Measurements from ENCODE around the gene KCP. TPM values are rescaled to one million over a fixed set of nuclear protein-coding genes. Genes with fewer than 3 reads are reported as not detected.

KCP gene
- polyA plus RNA-seq, 1 donor (not counting 4 experiments of a cell fraction or from before 2014, with no cell fraction given): not detected

DNA sequence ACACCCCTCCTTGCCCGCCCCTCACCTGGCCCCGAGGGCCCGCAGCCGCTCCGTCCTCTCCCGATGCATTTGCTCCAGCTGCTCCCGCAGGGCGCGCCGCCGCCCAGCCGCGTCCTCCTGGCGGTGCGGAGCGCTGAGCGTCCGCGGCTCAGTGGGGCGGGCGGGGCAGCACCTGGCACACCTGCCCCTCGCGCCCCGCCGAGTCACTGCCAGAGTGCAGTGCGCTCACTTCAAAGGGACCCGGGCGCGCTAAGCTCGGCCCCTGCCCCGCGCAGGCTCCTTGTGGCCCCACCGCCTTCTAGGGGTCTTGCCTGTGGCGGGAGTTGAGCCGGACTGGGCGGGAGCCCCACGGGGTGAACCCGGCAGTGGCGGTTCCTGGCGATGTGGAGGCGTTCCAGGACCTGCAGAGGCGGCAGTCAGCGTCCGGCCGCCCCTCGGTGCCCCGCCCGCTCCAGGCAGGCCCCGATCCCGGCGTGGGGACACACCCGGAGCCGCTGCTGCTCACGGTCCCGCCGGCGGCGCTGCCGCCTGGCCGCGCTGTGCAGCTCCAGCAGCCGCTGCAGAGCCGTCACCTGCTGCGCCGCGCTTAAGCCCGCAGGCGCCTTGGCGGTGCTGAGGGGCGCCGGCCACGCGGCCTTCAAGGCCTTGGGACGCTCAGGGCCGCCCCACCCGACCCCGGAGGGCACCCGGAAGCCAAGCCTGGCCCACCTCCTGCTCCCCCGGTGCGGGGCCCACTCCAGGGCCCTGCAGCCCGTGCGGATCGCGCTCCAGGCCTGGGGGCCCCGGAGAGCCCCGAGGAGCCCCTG lies 41.2 kb downstream of the KCP start:
- peaks cover 33% of the 10 kb centered on the region for H3K4me1 ChIP-seq (ENCODE audit: control insufficient read depth, extremely low read depth, insufficient read depth, low read length)
- H3K9me3 ChIP-seq (ENCODE audit: control insufficient read depth, low read depth, low read length): no peaks in the 10 kb centered on the region
- H4K20me1 ChIP-seq (ENCODE audit: control insufficient read depth, extremely low read depth, insufficient read depth, low read length): peaks cover 7% of the 10 kb centered on the region
- TF ChIP-seq EZH2 (IDR thresholded peaks at IDR 0.05; ENCODE audit: low read length): no peak
- TF ChIP-seq, protein P1, sequence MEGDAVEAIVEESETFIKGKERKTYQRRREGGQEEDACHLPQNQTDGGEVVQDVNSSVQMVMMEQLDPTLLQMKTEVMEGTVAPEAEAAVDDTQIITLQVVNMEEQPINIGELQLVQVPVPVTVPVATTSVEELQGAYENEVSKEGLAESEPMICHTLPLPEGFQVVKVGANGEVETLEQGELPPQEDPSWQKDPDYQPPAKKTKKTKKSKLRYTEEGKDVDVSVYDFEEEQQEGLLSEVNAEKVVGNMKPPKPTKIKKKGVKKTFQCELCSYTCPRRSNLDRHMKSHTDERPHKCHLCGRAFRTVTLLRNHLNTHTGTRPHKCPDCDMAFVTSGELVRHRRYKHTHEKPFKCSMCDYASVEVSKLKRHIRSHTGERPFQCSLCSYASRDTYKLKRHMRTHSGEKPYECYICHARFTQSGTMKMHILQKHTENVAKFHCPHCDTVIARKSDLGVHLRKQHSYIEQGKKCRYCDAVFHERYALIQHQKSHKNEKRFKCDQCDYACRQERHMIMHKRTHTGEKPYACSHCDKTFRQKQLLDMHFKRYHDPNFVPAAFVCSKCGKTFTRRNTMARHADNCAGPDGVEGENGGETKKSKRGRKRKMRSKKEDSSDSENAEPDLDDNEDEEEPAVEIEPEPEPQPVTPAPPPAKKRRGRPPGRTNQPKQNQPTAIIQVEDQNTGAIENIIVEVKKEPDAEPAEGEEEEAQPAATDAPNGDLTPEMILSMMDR (optimal IDR thresholded peaks at IDR 0.05 in 1 of 3, IDR thresholded peaks at IDR 0.05 in 1 of 3, conservative IDR thresholded peaks at IDR 0.05 in 1 of 3; ENCODE audit: extremely low read depth in 1 of 3, insufficient read depth in 2 of 3, low read length in 3 of 3): peak in 2 of 3 experiments; percentile 11 to 25
- peak overlapping the region; percentile 33 for H3K9ac ChIP-seq (ENCODE audit: control insufficient read depth, extremely low read depth, insufficient read depth, low read length)
- peak overlapping the region; percentile 80 for H3K4me2 ChIP-seq (ENCODE audit: control insufficient read depth, extremely low read depth, insufficient read depth, low read depth, low read length)
- H3K27ac ChIP-seq (ENCODE audit: control insufficient read depth, insufficient read depth, low read length): no peak overlapping the region
- peak overlapping the region; percentile 12 to 61 (median 42) for H3K4me3 ChIP-seq (ENCODE audit: control insufficient read depth in 2 of 3, extremely low read depth in 1 of 3, insufficient read depth in 2 of 3, low read depth in 1 of 3, low read length in 3 of 3)
- H3K36me3 ChIP-seq (ENCODE audit: control insufficient read depth in 2 of 2, extremely low read depth in 1 of 2, insufficient read depth in 2 of 2, low read length in 2 of 2): peaks cover 10 to 16% of the 10 kb centered on the region in 2 experiments
- H3K27me3 ChIP-seq (ENCODE audit: control insufficient read depth, extremely low read depth, insufficient read depth, low read length): peaks cover 9% of the 10 kb centered on the region
- DNase-seq (ENCODE audit: low read depth, low spot score) (no peak), FAIRE-seq (no peak)
- dilution Hi-C loops (cut with MboI; ENCODE audit: extremely low pct_ligation_motif_present, low sequenced_read_pairs): no loop called here
- peak overlapping the region; percentile 22 for H2AFZ ChIP-seq (ENCODE audit: control insufficient read depth, low read length)
- peaks cover 16% of the 10 kb centered on the region for H3K79me2 ChIP-seq (ENCODE audit: control insufficient read depth, insufficient read depth, low read length)
- H3K9me1 ChIP-seq (ENCODE audit: control insufficient read depth, extremely low read depth, insufficient read depth, low read length): peaks cover 4% of the 10 kb centered on the region

DNA sequence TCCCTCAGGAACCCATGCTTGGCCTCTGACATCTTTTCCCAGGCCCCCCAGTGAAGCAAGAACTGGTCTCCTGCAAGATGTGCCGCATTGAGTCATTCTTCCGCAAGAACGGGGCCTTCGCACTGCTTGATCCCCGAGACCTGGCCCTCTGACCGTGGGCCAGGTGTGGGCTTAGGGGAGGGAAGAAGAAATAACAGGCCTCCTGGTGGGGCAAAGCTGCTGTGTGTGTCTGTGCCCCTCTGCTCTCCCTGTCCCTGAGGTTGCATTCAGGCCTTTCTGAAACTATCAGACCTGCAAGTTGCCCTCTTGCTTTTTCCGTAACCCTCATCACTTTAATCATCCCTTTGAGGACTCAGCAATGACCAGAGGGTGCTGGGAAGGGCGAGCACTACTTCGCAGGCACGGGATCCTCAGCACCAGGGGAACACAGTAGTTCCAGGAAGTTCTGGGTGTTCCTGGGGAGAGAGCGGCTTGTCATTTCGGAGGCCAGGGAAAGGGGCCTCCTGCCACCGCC lies 41.8 kb downstream of the KCP start:
- no peak for FAIRE-seq
- no peak overlapping the region for H3K9ac ChIP-seq (ENCODE audit: control insufficient read depth, extremely low read depth, insufficient read depth, low read length)
- H3K4me3 ChIP-seq (ENCODE audit: control insufficient read depth in 2 of 3, extremely low read depth in 1 of 3, insufficient read depth in 2 of 3, low read depth in 1 of 3, low read length in 3 of 3): peak overlapping the region in 2 of 3 experiments; percentile 42 to 61
- H3K27me3 ChIP-seq (ENCODE audit: control insufficient read depth, extremely low read depth, insufficient read depth, low read length): peaks cover 9% of the 10 kb centered on the region
- dilution Hi-C loops (cut with MboI; ENCODE audit: extremely low pct_ligation_motif_present, low sequenced_read_pairs): no loop called here
- peak overlapping the region; percentile 80 for H3K4me2 ChIP-seq (ENCODE audit: control insufficient read depth, extremely low read depth, insufficient read depth, low read depth, low read length)
- peaks cover 4% of the 10 kb centered on the region for H3K9me1 ChIP-seq (ENCODE audit: control insufficient read depth, extremely low read depth, insufficient read depth, low read length)
- H3K4me1 ChIP-seq (ENCODE audit: control insufficient read depth, extremely low read depth, insufficient read depth, low read length): peaks cover 40% of the 10 kb centered on the region
- no peak overlapping the region for H3K27ac ChIP-seq (ENCODE audit: control insufficient read depth, insufficient read depth, low read length)
- no peak overlapping the region for H2AFZ ChIP-seq (ENCODE audit: control insufficient read depth, low read length)
- no peaks in the 10 kb centered on the region for H3K9me3 ChIP-seq (ENCODE audit: control insufficient read depth, low read depth, low read length)
- peaks cover 22% of the 10 kb centered on the region for H3K79me2 ChIP-seq (ENCODE audit: control insufficient read depth, insufficient read depth, low read length)
- H3K36me3 ChIP-seq (ENCODE audit: control insufficient read depth in 2 of 2, extremely low read depth in 1 of 2, insufficient read depth in 2 of 2, low read length in 2 of 2): peaks cover 10 to 17% of the 10 kb centered on the region in 2 experiments
- peaks cover 7% of the 10 kb centered on the region for H4K20me1 ChIP-seq (ENCODE audit: control insufficient read depth, extremely low read depth, insufficient read depth, low read length)
- no peak for DNase-seq (ENCODE audit: low read depth, low spot score)
- TF ChIP-seq, protein P1 (optimal IDR thresholded peaks at IDR 0.05 in 1 of 3, IDR thresholded peaks at IDR 0.05 in 1 of 3, conservative IDR thresholded peaks at IDR 0.05 in 1 of 3; ENCODE audit: extremely low read depth in 1 of 3, insufficient read depth in 2 of 3, low read length in 3 of 3): no peak

Measured in keratinocyte (primary cell).